HepG2 (cell line): ENCODE measurements around the gene CCNB2. TPM values are rescaled to one million over a fixed set of nuclear protein-coding genes. Genes with fewer than 3 reads are reported as not detected.

Source experiments
- ATAC-seq: fragments of 200-7000 bp; cut with Tn5 transposase; 3 replicates; pipeline ENCODE4 v1.9.1; 2020; ENCODE audit warnings: mild to moderate bottlenecking, moderate library complexity
- Bru-seq: library from RNA; stranded (reverse); fragments of 400-500 nt; gene quantifications from one replicate; lab custom pipeline; 2021; lab: Mats Ljungman, UMichigan
- BruChase-seq, 2 experiments: library from RNA; stranded (reverse); fragments of 400-500 nt; gene quantifications; one replicate each; lab custom pipeline; 2021; lab: Mats Ljungman, UMichigan
- BruUV-seq: library from RNA; stranded (reverse); fragments of 400-500 nt; replicated peaks from 2 replicates; lab custom pipeline; 2021; lab: Mats Ljungman, UMichigan
- CTCF ChIA-PET: fragments of 300-600 bp; formaldehyde crosslinking; extraction: SDS; loops from one replicate; lab custom pipeline; 2021; ENCODE audit warnings: low total read pairs, inconsistent platforms, low intra/inter-chr PET ratio; lab: Yijun Ruan, JAX
- POLR2A ChIA-PET: fragments of 350-600 bp; sonication (Branson Sonifier 250); formaldehyde crosslinking; loops from one replicate; lab custom pipeline; 2020; ENCODE audit warnings: antibody characterized with exemption, inconsistent platforms; lab: Yijun Ruan, JAX
- DNase-seq: peaks from one replicate; pipeline ENCODE4 v3.0.0-alpha.2; 2015; ENCODE audit warnings: low spot score
- FAIRE-seq: peaks from 3 replicates; lab custom pipeline; 2011; peaks lifted over from hg19 to GRCh38; lab: Jason Lieb, UNC
- H2AFZ ChIP-seq: one replicate; pipeline ENCODE4 v1.6.1; 2011; ENCODE audit warnings: low read length, inconsistent platforms
- H3K27ac ChIP-seq: fragments of 300-600 bp; 3 replicates; pipeline ENCODE4 v1.8.0; 2011; ENCODE audit warnings: mixed run types, mild to moderate bottlenecking, mixed read lengths, low read length, inconsistent platforms; ENCODE audit not compliant: insufficient read depth; ENCODE audit errors: extremely low read length
- H3K27me3 ChIP-seq, 2 experiments: fragments of 200-600 bp in 1 of 2; 2 replicates in 1 of 2; 3 replicates in 1 of 2; pipeline versions ENCODE4 v1.6.0 to v1.8.0; 2011; ENCODE audit warnings: low read length in 2 of 2, mild to moderate bottlenecking in 2 of 2, moderate library complexity in 2 of 2, inconsistent platforms in 1 of 2; ENCODE audit not compliant: insufficient read depth in 2 of 2, control insufficient read depth in 1 of 2
- H3K36me3 ChIP-seq, 2 experiments: fragments of 200-600 bp in 1 of 2; replicated peaks in 1 of 2; 2 replicates in 1 of 2; 3 replicates in 1 of 2; pipeline versions ENCODE4 v1.5.1 to v1.8.0; 2011; ENCODE audit warnings: low read length in 2 of 2, inconsistent platforms in 1 of 2; ENCODE audit not compliant: insufficient read depth in 2 of 2, control insufficient read depth in 1 of 2
- H3K4me1 ChIP-seq: 2 replicates; pipeline ENCODE4 v1.5.1; 2012; ENCODE audit warnings: low read length, inconsistent platforms; ENCODE audit not compliant: insufficient read depth
- H3K4me2 ChIP-seq: 2 replicates; pipeline ENCODE4 v1.6.0; 2011; ENCODE audit warnings: low read depth, low read length, inconsistent platforms
- H3K4me3 ChIP-seq, 3 experiments: fragments of 200-600 bp in 1 of 3; sonication (generic), shearing (Covaris generic) in 1 of 3; replicated peaks in 1 of 3; 2 replicates each; pipeline ENCODE4 v1.5.1; 2011 to 2016; ENCODE audit warnings: low read length in 3 of 3, inconsistent platforms in 2 of 3, low read depth in 2 of 3, mild to moderate bottlenecking in 2 of 3, control low read depth in 1 of 3, mixed read lengths in 1 of 3; ENCODE audit not compliant: insufficient read depth in 1 of 3
- H3K79me2 ChIP-seq: one replicate; pipeline ENCODE4 v1.6.1; 2011; ENCODE audit warnings: low read length, inconsistent platforms; ENCODE audit not compliant: insufficient read depth
- H3K9ac ChIP-seq: 2 replicates; pipeline ENCODE4 v1.6.0; 2011; ENCODE audit warnings: mild to moderate bottlenecking, low read depth, low read length, inconsistent platforms; ENCODE audit not compliant: insufficient read depth
- H3K9me3 ChIP-seq: 2 replicates; pipeline ENCODE4 v1.5.1; 2012; ENCODE audit warnings: mild to moderate bottlenecking, low read length
- H4K20me1 ChIP-seq: 2 replicates; pipeline ENCODE4 v1.6.0; 2011; ENCODE audit warnings: inconsistent platforms, mild to moderate bottlenecking, low read length, moderate library complexity; ENCODE audit not compliant: insufficient read depth
- CBFB ChIP-seq: sonication (generic); formaldehyde crosslinking; IDR thresholded peaks from 2 replicates; pipeline ENCODE4 v1.4.0; 2020; ENCODE audit warnings: missing genetic modification reagents
- GRHL1 ChIP-seq: sonication (generic); formaldehyde crosslinking; conservative IDR thresholded peaks from 2 replicates; pipeline ENCODE4 v1.8.0; 2022; ENCODE audit warnings: missing genetic modification reagents
- HNRNPLL ChIP-seq: fragments of 200-400 bp; formaldehyde crosslinking; IDR thresholded peaks from 2 replicates; pipeline ENCODE4 v1.6.1; 2017; ENCODE audit warnings: mild to moderate bottlenecking, low read depth, low read length; ENCODE audit not compliant: poor library complexity, severe bottlenecking
- IRF1 ChIP-seq: sonication (generic); formaldehyde crosslinking; IDR thresholded peaks from 2 replicates; pipeline ENCODE4 v1.4.0; 2020; ENCODE audit warnings: low read depth, mild to moderate bottlenecking, missing genetic modification reagents
- ZBTB42 ChIP-seq: sonication (generic); formaldehyde crosslinking; IDR thresholded peaks from 2 replicates; pipeline ENCODE4 v1.5.0; 2020; ENCODE audit warnings: mild to moderate bottlenecking, missing genetic modification reagents
- ZNF33A ChIP-seq: sonication (generic); formaldehyde crosslinking; IDR thresholded peaks from 2 replicates; pipeline ENCODE4 v1.5.1; 2020; ENCODE audit warnings: missing genetic modification reagents, mild to moderate bottlenecking, moderate library complexity, borderline replicate concordance
- ZNF770 ChIP-seq: sonication (generic); formaldehyde crosslinking; IDR thresholded peaks from 2 replicates; pipeline ENCODE4 v1.5.0; 2020; ENCODE audit warnings: mild to moderate bottlenecking, missing genetic modification reagents
- WGBS: methylation state at CpG from one replicate; pipeline ENCODE4 v1.1.6; 2017; ENCODE audit warnings: low lambda C conversion rate; 5-methylcytosine and 5-hydroxymethylcytosine counted together
- in situ Hi-C: cut with HindIII; loops from 2 replicates; pipeline ENCODE4 v1.10.0; 2017; ENCODE audit warnings: low pct_unique_long_range_greater_than_20kb; ENCODE audit not compliant: extremely low pct_ligation_motif_present
- intact Hi-C: fragments of 100-400 bp; cut with micrococcal nuclease; formaldehyde crosslinking; loops from one replicate; pipeline ENCODE4 v1.10.0; 2022; ENCODE audit not compliant: unreplicated experiment
- long read RNA-seq, 2 experiments: library from RNA in 1 of 2; library from polyadenylated mRNA in 1 of 2; stranded (forward) in 1 of 2; unstranded in 1 of 2; transcript quantifications; one replicate each; pipeline ENCODE4 v2.0.0, GENCODE V29; 2019 to 2022
- polyA minus RNA-seq, 3 experiments: library from RNA; depleted of rRNA, polyadenylated mRNA; stranded (reverse); fragments of >200 nt; gene quantifications; 2 replicates each; pipeline ENCODE4 v1.2.3, GENCODE V29; 2011; ENCODE audit warnings: low replicate concordance in 1 of 3
- polyA plus RNA-seq, 8 experiments: library from polyadenylated mRNA; depleted of rRNA in 3 of 8; stranded (reverse) in 7 of 8; unstranded in 1 of 8; fragments of >200 nt; fragmentation: Illumina TruSeq in 4 of 8; extraction: Trizol in 4 of 8; gene quantifications; 2 replicates each; pipeline versions ENCODE4 v1.2.1 to v1.2.3, GENCODE V29; 2011 to 2016; ENCODE audit warnings: low read depth in 4 of 8, missing spikeins in 1 of 8, mixed read lengths in 1 of 8; ENCODE audit not compliant: insufficient read depth in 1 of 8
- total RNA-seq, 5 experiments: library from RNA; depleted of rRNA; stranded (reverse); fragments of >200 nt; fragmentation: Illumina TruSeq; extraction: Trizol; gene quantifications; 2 replicates each; pipeline ENCODE4 v1.2.3, GENCODE V29; 2016; ENCODE audit warnings: low read depth in 1 of 5
- TF ChIP-seq, protein P1 (sequence below): sonication (generic); formaldehyde crosslinking; IDR thresholded peaks from 2 replicates; pipeline ENCODE4 v1.4.0; 2020; ENCODE audit warnings: missing genetic modification reagents, borderline replicate concordance

CCNB2 gene
- 80.9 and 108 TPM in 2 replicates for total RNA-seq (2016; rRNA removed; fragmentation: Illumina TruSeq; extraction: Trizol)
- total RNA-seq (2016; cell fraction: cytosol; rRNA removed; fragmentation: Illumina TruSeq; extraction: Trizol; ENCODE audit: low read depth) = 19.0 and 20.1 TPM in 2 replicates
- total RNA-seq (2016; cell fraction: insoluble cytoplasmic fraction; rRNA removed; fragmentation: Illumina TruSeq; extraction: Trizol) = 81.5 and 103 TPM in 2 replicates
- total RNA-seq (2016; cell fraction: membrane; rRNA removed; fragmentation: Illumina TruSeq; extraction: Trizol) = 34.7 and 37.4 TPM in 2 replicates
- total RNA-seq (2016; cell fraction: nucleus; rRNA removed; fragmentation: Illumina TruSeq; extraction: Trizol) = 37.3 and 44.7 TPM in 2 replicates
- polyA plus RNA-seq (2011; rRNA removed) = 23.1 and 43.5 TPM in 2 replicates
- polyA plus RNA-seq (2011; cell fraction: cytosol; rRNA removed) = 36.5 and 37.2 TPM in 2 replicates
- 12.3 and 17.7 TPM in 2 replicates for polyA plus RNA-seq (2011; cell fraction: nucleus; rRNA removed)
- 26.2 and 56.3 TPM in 2 replicates for polyA plus RNA-seq (2012)
- 18.4 and 19.2 TPM in 2 replicates for polyA plus RNA-seq (2016; cell fraction: cytosol; fragmentation: Illumina TruSeq; extraction: Trizol; ENCODE audit: low read depth)
- polyA plus RNA-seq (2016; cell fraction: insoluble cytoplasmic fraction; fragmentation: Illumina TruSeq; extraction: Trizol; ENCODE audit: low read depth) = 110 and 112 TPM in 2 replicates
- polyA plus RNA-seq (2016; cell fraction: membrane; fragmentation: Illumina TruSeq; extraction: Trizol; ENCODE audit: low read depth) = 29.0 and 31.7 TPM in 2 replicates
- 46.6 and 46.9 TPM in 2 replicates for polyA plus RNA-seq (2016; cell fraction: nucleus; fragmentation: Illumina TruSeq; extraction: Trizol; ENCODE audit: insufficient read depth, low read depth)
- polyA minus RNA-seq (2011; rRNA and poly(A)+ RNA removed; ENCODE audit: low replicate concordance) = 24.1 and 72.0 TPM in 2 replicates
- polyA minus RNA-seq (2011; cell fraction: cytosol; rRNA and poly(A)+ RNA removed) = 31.1 and 39.1 TPM in 2 replicates
- polyA minus RNA-seq (2011; cell fraction: nucleus; rRNA and poly(A)+ RNA removed) = 32.8 and 43.8 TPM in 2 replicates
- percentile 64 among the genes with signal in this experiment for Bru-seq, nascent RNA
- BruChase-seq, experiment 1, labeled RNA remaining after a 6-hour chase = percentile 61 among the genes with signal in this experiment
- percentile 56 among the genes with signal in this experiment for BruChase-seq, experiment 2, labeled RNA remaining after a 2-hour chase
- long read RNA-seq, experiment 1, transcript CCNB2-201 (9 exons, 1,556 nt) = major isoform, 111 of 117 reads
- long read RNA-seq, experiment 1, partial matches to known transcripts = 4 of 117 reads
- long read RNA-seq, experiment 1, other reads (novel, unspliced or antisense) = 2 of 117 reads
- long read RNA-seq, experiment 2, transcript CCNB2-201 (9 exons, 1,556 nt) = major isoform, 40 of 46 reads
- long read RNA-seq, experiment 2, partial matches to known transcripts = 3 of 46 reads
- long read RNA-seq, experiment 2, other reads (novel, unspliced or antisense) = 3 of 46 reads

DNA sequence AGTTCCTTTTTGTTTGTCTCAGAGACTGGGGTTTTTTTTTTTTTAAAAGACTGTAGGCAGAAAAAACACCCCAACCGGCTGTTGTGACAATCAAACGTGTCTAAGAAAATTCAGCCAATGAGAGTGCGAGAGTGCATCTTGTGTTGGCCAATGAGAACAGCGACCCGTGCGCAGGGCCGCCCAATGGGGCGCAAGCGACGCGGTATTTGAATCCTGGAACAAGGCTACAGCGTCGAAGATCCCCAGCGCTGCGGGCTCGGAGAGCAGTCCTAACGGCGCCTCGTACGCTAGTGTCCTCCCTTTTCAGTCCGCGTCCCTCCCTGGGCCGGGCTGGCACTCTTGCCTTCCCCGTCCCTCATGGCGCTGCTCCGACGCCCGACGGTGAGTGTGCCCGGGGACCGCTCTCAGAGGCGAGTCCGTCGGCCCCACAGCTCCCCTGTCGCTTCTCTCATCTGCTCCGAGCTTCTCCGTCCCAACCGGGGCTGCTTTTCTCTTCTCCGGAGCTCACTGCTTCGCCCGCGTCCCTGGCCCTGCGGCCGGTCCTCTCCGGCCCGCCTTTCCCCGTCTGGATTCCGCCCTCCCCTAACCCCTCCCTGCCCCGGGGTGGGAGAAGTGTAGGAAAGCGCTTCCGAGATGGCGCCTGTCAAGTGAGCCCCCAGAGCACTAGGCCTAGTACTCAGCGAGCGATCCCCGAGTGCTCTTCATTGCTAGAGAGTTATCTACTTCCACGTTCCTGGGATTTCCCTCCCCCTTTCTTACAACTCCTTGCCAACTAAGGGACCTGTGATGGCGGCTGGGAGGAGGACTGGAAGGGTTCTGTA, at the start of gene CCNB2:
CCNB2 (plus strand) TSS at position 235 of the 821 bp plus-strand sequence; CDS start at position 358, 123 bp downstream.
- Histone ChIP-seq H3K4me2 (peak within 1 kb of the TSS; percentile 89), H3K36me3 (peaks cover 1 to 27% of the 10 kb centered on the region in 2 experiments; a peak in 4 of 5 replicates), H3K4me1 (peaks cover 29% of the 10 kb centered on the region), H4K20me1 (no peaks in the 10 kb centered on the region), H3K9me3 (no peaks in the 10 kb centered on the region), H2AFZ (peak within 1 kb of the TSS; percentile 99), H3K79me2 (peaks cover 34% of the 10 kb centered on the region), H3K4me3 (peak within 1 kb of the TSS; percentile 84 to 96 (median 84)), H3K27me3 (no peaks in the 10 kb centered on the region), H3K9ac (peak within 1 kb of the TSS; percentile 86), H3K27ac (peak within 1 kb of the TSS; percentile 86)
- intact Hi-C loops (loop anchor here (10.0 kb wide), 1 partner anchor 120 kb away; the partner anchor contains the start of gene RNF111), in situ Hi-C loops (no loop called here)
- no TSS peak for BruUV-seq
- peak; percentile 75 for FAIRE-seq
- under 1% methylated on average over 21 of the region's 57 CpGs for WGBS
- peak; percentile 99 for ATAC-seq
- DNase-seq = peak; percentile 92
- POLR2A ChIA-PET = no interaction called here
- CTCF ChIA-PET = no interaction called here
- TF ChIP-seq ZBTB42 (CRISPR knock-in tag) (0 out of 2 replicates have a peak, but pooled peaks have one; percentile 72), ZNF770 (CRISPR knock-in tag) (0 out of 2 replicates have a peak, but pooled peaks have one; percentile 16), HNRNPLL (peak; percentile 72), IRF1 (no peak), ZNF33A (CRISPR knock-in tag) (no peak), GRHL1 (CRISPR knock-in tag) (no peak), CBFB (CRISPR knock-in tag) (0 out of 2 replicates have a peak, but pooled peaks have one; percentile 22)
- TF ChIP-seq, protein P1, sequence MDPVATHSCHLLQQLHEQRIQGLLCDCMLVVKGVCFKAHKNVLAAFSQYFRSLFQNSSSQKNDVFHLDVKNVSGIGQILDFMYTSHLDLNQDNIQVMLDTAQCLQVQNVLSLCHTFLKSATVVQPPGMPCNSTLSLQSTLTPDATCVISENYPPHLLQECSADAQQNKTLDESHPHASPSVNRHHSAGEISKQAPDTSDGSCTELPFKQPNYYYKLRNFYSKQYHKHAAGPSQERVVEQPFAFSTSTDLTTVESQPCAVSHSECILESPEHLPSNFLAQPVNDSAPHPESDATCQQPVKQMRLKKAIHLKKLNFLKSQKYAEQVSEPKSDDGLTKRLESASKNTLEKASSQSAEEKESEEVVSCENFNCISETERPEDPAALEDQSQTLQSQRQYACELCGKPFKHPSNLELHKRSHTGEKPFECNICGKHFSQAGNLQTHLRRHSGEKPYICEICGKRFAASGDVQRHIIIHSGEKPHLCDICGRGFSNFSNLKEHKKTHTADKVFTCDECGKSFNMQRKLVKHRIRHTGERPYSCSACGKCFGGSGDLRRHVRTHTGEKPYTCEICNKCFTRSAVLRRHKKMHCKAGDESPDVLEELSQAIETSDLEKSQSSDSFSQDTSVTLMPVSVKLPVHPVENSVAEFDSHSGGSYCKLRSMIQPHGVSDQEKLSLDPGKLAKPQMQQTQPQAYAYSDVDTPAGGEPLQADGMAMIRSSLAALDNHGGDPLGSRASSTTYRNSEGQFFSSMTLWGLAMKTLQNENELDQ (CRISPR knock-in tag) = no peak
